Prostate gland (tissue), 2 donors: ENCODE data around the gene SHROOM3. TPM values are rescaled to one million over a fixed set of nuclear protein-coding genes. Genes with fewer than 3 reads are reported as not detected.

Source experiments
- DNase-seq: peaks from one replicate; pipeline ENCODE4 v3.0.0-alpha.2; 2019; ENCODE audit warnings: low spot score
- H3K27ac ChIP-seq, 2 donors: fragments of 200-600 bp; sonication (generic); 2 replicates each; pipeline ENCODE4 v1.5.1; 2017 to 2019
- H3K27me3 ChIP-seq: fragments of 200-600 bp; sonication (generic); replicated peaks from 2 replicates; pipeline ENCODE4 v1.5.1; 2019; ENCODE audit not compliant: insufficient read depth
- H3K36me3 ChIP-seq, 2 donors: fragments of 200-600 bp; sonication (generic); 1 replicate in 1 of 2; 2 replicates in 1 of 2; pipeline versions ENCODE4 v1.5.1 to v1.8.1; 2017 to 2019
- H3K4me1 ChIP-seq: fragments of 200-600 bp; sonication (generic); replicated peaks from 2 replicates; pipeline ENCODE4 v1.5.1; 2019
- H3K4me3 ChIP-seq, 2 donors: fragments of 200-600 bp; sonication (generic); 2 replicates each; pipeline ENCODE4 v1.5.1; 2017 to 2019
- H3K9me3 ChIP-seq: fragments of 200-600 bp; sonication (generic); 2 replicates; pipeline ENCODE4 v1.5.1; 2017
- POLR2A ChIP-seq: fragments of 450-650 bp; IDR thresholded peaks from one replicate; pipeline ENCODE4 v1.6.1; 2016; ENCODE audit warnings: antibody characterized with exemption, mild to moderate bottlenecking
- POLR2AphosphoS5 ChIP-seq: sonication (generic); formaldehyde crosslinking; IDR thresholded peaks from one replicate; pipeline ENCODE4 v1.6.1; 2017; ENCODE audit warnings: antibody characterized with exemption
- WGBS: methylation state at CpG from one replicate; pipeline ENCODE4 v1.1.5; 2018; 5-methylcytosine and 5-hydroxymethylcytosine counted together
- intact Hi-C: fragments of 100-400 bp; cut with DNase I; formaldehyde crosslinking; loops from one replicate; pipeline ENCODE4 v1.14.2; 2022
- total RNA-seq, 2 donors: library from RNA; depleted of rRNA; stranded (reverse); fragments of >200 nt; gene quantifications; one replicate each; pipeline ENCODE4 v1.1.0, GENCODE V29; 2016
- TF ChIP-seq, protein P1 (sequence below), 4 experiments: fragments of 200-600 bp in 2 of 4; fragments of 450-650 bp in 2 of 4; sonication (generic) in 2 of 4; IDR thresholded peaks; 1 replicate in 3 of 4; 2 replicates in 1 of 4; pipeline ENCODE4 v1.5.1; 2016 to 2019; ENCODE audit warnings: antibody characterized with exemption in 4 of 4, mild to moderate bottlenecking in 2 of 4, moderate library complexity in 2 of 4

Gene SHROOM3
- total RNA-seq, 2 donors from 2014 or later = 107 to 137 TPM

- H3K27ac ChIP-seq = no peak overlapping the region
- intact Hi-C loops = no loop called here
- H3K4me1 ChIP-seq = no peaks in the 10 kb centered on the region
- 69% methylated on average over 2 of the region's 2 CpGs for WGBS
- no peaks in the 10 kb centered on the region for H3K9me3 ChIP-seq
- H3K36me3 ChIP-seq = no peaks in the 10 kb centered on the region
- no peak for DNase-seq
- TF ChIP-seq, protein P1, sequence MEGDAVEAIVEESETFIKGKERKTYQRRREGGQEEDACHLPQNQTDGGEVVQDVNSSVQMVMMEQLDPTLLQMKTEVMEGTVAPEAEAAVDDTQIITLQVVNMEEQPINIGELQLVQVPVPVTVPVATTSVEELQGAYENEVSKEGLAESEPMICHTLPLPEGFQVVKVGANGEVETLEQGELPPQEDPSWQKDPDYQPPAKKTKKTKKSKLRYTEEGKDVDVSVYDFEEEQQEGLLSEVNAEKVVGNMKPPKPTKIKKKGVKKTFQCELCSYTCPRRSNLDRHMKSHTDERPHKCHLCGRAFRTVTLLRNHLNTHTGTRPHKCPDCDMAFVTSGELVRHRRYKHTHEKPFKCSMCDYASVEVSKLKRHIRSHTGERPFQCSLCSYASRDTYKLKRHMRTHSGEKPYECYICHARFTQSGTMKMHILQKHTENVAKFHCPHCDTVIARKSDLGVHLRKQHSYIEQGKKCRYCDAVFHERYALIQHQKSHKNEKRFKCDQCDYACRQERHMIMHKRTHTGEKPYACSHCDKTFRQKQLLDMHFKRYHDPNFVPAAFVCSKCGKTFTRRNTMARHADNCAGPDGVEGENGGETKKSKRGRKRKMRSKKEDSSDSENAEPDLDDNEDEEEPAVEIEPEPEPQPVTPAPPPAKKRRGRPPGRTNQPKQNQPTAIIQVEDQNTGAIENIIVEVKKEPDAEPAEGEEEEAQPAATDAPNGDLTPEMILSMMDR (IDR thresholded peaks at IDR 0.05) = no peak
- TF ChIP-seq POLR2AphosphoS5 = no peak
- no peak for TF ChIP-seq POLR2A
- H3K27me3 ChIP-seq = no peaks in the 10 kb centered on the region
- H3K4me3 ChIP-seq = no peak overlapping the region
Observed at GRCh38 chr4:76594173-76594572, 159.1 kb downstream of the SHROOM3 start.

DNA sequence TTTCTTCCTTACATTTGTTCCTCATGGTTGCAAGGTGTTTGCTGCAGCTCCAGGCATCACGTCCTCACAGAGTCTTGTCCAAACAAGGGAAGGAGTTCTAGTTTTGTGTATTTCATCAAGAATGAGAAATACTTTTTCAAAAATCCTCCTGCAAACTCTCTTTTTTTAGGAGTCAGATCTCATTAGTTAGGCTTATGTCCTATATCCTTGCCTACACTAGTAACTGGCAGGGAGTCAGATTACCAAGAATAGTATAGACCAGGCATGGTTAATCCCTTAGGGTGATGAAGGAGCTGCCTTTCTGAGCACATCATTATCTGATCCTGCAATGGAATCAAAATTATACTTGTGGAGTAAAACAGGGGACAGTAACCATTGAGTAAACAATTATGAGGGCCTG lies 160.4 kb downstream of the SHROOM3 start:
- Histone ChIP-seq H3K27me3 (no peaks in the 10 kb centered on the region), H3K9me3 (no peaks in the 10 kb centered on the region), H3K36me3 (no peaks in the 10 kb centered on the region), H3K4me3 (no peak overlapping the region), H3K27ac (peak overlapping the region in 1 of 2 donors; percentile 13), H3K4me1 (no peaks in the 10 kb centered on the region)
- no peak for DNase-seq
- intact Hi-C loops = no loop called here
- 86% methylated on average over 1 of the region's 1 CpG for WGBS
- TF ChIP-seq POLR2AphosphoS5 = no peak
- no peak for TF ChIP-seq POLR2A
- TF ChIP-seq, protein P1 (IDR thresholded peaks at IDR 0.05) = no peak

GRCh38 chr4:76596713-76597112 lies 161.7 kb downstream of the SHROOM3 start:
- WGBS = 98% methylated on average over 5 of the region's 5 CpGs
- Histone ChIP-seq H3K27me3 (no peaks in the 10 kb centered on the region), H3K9me3 (no peaks in the 10 kb centered on the region), H3K27ac (peak overlapping the region in 1 of 2 donors; percentile 44), H3K4me3 (no peak overlapping the region), H3K36me3 (no peaks in the 10 kb centered on the region), H3K4me1 (no peaks in the 10 kb centered on the region)
- intact Hi-C loops = no loop called here
- DNase-seq = no peak
- TF ChIP-seq, protein P1 (IDR thresholded peaks at IDR 0.05) = no peak
- TF ChIP-seq POLR2AphosphoS5 (no peak), POLR2A (no peak)

DNA sequence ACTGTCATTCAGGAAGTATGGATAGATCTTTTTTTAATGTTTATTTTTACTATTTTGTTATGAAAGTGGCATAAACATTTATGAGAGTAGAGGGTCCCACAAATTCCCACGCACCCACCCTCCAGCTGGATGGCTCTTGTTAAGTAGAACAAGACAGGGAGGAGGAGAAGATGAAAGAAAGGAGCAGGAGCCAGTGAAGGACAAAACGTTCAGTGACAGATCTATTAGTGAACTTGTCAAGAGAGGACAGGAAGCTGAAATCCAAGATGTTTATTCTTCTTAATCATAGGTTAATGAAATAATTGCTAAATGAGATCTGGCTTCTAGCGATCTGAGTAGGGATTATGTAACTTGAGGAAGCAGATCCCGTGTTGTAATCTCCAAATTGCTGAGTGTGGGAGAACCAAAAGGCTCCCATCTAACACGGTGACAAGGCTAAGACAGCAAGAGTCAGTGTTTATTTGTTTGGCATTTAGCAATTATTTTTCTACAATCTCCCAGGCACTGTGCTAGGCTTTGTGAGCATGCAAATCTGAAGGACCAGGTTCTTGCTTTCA lies 162.5 kb downstream of the SHROOM3 start:
- H3K4me3 ChIP-seq = no peak overlapping the region
- intact Hi-C loops = no loop called here
- H3K27ac ChIP-seq = peak overlapping the region; percentile 8 to 44
- H3K4me1 ChIP-seq = no peaks in the 10 kb centered on the region
- H3K36me3 ChIP-seq = no peaks in the 10 kb centered on the region
- H3K9me3 ChIP-seq = no peaks in the 10 kb centered on the region
- H3K27me3 ChIP-seq = no peaks in the 10 kb centered on the region
- WGBS = 41% methylated on average over 5 of the region's 5 CpGs
- TF ChIP-seq POLR2AphosphoS5 = no peak
- TF ChIP-seq, protein P1 (IDR thresholded peaks at IDR 0.05) = no peak
- no peak for TF ChIP-seq POLR2A
- DNase-seq = no peak

- TF ChIP-seq POLR2A (no peak), POLR2AphosphoS5 (no peak)
- TF ChIP-seq, protein P1 (IDR thresholded peaks at IDR 0.05) = no peak
- intact Hi-C loops = no loop called here
- Histone ChIP-seq H3K4me1 (no peaks in the 10 kb centered on the region), H3K36me3 (no peaks in the 10 kb centered on the region), H3K4me3 (no peak overlapping the region), H3K27me3 (no peaks in the 10 kb centered on the region), H3K9me3 (no peaks in the 10 kb centered on the region), H3K27ac (no peak overlapping the region)
- DNase-seq = no peak
- WGBS = 52% methylated on average over 2 of the region's 2 CpGs
Observed at GRCh38 chr4:76600447-76600846, 165.4 kb downstream of the SHROOM3 start.
